NOMO-1 treated with DMSO at 0.1 percent for 48 hours (cell line): ENCODE measurements around the gene CAPG.
"Not testable (repeated sequence)": the region's sequence is repeated elsewhere in the genome, so short reads cannot be mapped to it uniquely, and the experiment has no call there.

ENCODE experiments used
- DNase-seq: peaks from one replicate; lab custom pipeline; 2025; ENCODE audit not compliant: unreplicated experiment; lab: John Stamatoyannopoulos, UW

The CAPG gene, protein sequence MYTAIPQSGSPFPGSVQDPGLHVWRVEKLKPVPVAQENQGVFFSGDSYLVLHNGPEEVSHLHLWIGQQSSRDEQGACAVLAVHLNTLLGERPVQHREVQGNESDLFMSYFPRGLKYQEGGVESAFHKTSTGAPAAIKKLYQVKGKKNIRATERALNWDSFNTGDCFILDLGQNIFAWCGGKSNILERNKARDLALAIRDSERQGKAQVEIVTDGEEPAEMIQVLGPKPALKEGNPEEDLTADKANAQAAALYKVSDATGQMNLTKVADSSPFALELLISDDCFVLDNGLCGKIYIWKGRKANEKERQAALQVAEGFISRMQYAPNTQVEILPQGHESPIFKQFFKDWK

DNA sequence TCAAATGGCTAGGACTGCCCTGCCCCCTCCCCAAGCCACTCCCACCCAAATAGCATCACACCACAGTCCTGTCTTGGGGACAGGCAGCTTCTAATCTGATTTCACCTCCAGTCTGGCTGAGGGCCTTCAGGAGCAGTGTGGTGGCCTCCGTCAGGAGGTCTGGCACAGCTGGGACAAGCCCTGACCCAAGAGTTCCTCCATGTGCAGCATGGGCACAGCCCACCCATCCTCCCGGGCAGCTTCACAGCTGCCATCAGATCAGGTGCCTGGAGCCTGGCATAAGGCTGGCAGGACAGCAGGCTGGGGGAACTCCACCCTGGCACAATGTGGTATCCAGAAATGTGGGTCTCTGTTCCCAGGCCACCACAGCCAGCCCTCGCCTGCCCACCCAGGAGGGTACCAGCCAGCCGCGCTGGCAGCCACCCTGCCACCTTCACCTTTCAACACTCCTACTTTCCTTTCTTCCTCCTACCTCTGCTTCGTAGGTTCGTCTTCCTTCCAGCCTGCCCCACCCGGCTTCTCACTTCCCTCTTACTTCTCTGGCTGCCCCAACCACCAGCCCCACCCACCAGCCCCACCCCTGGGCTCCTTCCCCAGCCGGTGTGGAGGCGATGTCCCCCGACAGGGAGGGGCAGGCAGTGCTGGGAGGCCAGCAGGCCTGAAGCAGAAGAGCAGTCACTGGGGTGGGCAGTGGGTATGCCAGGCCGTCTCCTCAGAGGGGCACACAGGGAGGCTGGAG, at the start of gene CAPG:
Gene CAPG, minus strand, starts transcription at position 522 of the 739 bp plus-strand sequence. CDS start 8,221 bp downstream, outside the sequence.
- peak; percentile 87 for DNase-seq

DNA sequence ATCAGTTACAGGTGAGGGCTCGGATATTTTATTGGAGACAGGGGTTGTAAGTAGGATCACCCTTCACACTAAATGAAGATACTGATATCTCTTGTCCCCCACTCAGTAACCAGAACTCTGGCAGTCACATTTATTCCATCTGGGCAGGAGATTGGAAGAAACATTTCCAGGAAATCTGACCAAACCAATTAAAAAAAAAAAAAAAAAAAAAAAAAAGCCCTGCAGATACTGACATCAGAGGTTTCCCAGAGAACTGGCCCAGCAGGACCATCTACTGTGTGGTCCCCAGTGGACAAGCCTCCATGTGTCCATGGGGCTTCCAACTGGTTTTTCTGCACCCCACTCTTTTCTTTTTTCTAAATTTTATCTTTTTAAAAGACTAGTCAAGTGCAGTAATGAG, 49.6 kb upstream of the CAPG start:
- DNase-seq = no peak

DNA sequence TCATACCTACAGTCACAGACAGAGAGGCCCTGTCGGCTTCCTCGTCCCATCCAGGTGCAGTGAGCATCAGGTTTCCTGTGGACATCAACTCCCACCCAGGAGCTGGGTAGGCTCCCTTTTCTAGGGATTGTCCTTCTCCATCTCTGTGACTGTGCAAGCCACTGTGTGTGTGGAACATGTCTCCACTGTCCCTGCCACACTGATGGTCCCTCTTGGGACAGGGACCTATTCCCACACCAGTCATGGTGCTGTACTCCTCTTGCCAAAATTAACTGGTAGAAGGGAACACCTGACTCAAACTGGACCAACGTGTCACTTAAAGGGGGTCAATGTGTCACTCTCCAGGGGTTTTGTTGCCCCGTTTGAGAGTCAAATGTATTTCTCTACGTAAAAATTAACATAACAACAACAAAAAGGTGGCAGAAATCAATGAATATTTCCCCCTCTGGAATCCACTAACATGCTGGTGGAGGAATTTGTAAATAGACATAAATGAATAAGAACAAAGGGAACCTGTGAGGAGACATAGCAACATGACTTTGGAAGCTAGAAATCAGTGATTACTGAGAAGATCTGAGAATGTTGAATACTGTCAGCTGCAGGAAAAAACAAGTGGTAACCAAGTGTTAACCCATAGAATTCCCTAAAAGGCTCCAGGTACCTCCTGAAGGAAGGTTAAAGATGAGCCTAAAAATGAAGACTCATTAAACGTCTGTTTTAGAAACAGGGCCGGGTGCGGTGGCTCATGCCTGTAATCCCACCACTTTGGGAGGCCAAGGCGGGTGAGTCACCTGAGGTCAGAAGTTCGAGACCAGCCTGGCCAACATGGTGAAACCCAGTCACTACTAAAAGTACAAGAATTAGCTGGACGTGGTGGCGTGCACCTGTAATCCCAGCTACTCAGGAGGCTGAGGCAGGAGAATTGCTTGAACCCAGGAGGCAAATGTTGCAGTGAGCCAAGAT, 48.7 kb upstream of the CAPG start:
- no peak for DNase-seq

DNA sequence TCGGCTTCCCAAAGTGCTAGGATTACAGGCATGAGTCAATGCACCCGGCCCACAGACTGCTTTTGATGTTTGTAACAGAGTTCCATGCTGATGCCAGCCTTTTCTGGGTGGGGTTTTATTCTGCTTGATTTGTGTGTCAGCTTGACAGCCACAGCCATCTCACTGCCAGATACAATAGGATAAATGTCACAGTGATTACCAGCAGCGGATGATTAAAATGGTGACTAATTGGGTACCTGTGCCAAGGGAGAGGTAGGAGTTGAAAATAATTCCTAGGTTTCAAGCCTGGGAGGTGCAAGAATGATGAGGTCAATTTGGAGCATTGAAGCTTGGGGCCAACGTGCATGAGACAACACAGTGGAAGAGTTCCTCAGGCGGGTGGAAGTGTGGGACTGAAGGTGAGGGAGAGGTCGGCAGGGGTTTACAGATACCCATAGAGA, 47.7 kb upstream of the CAPG start:
- no peak for DNase-seq

DNA sequence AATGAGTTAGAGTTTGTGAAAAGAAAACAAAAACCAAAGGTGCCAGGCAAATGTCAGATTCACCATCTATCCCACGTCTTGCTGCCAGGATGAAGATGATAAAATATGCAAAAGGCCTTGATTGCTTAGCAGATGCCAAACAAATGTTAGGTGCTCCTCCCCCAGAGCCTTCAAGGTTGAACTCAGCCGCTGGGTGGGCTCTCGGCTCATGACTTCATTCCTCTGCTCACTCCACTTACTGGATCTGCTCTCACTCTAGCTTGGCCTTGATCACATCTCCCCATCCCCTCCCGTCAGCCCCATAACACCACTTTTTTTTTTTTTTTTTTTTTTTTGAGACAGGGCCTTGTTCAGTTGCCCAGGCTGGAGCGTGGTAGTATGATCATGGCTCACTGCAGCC, 46.9 kb upstream of the CAPG start:
- DNase-seq = no peak

DNA sequence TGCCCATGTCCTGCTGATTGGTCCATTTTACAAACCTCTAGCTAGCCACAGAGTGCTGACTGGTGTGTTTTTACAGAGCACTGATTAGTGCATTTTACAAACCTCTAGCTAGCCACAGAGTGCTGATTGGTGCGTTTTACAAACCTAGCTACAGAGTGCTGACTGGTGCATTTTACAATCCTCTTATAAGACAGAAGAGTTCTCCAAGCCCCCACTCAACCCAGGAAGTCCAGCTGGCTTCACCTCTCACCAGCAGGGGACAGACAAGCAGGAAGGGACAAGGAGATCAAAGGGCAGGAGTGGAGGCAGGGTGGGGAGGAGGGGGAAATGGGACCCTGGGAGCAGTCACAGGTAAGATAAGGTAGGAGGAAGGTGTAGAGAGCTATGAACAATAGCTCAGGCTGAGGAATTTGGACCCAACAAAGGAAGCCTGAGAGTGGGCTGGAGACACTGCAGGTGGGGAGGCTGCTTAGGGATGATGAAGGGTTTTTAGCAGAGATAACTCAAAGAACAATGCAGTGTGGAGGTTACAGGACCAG, 45.5 kb upstream of the CAPG start:
- no peak for DNase-seq

DNA sequence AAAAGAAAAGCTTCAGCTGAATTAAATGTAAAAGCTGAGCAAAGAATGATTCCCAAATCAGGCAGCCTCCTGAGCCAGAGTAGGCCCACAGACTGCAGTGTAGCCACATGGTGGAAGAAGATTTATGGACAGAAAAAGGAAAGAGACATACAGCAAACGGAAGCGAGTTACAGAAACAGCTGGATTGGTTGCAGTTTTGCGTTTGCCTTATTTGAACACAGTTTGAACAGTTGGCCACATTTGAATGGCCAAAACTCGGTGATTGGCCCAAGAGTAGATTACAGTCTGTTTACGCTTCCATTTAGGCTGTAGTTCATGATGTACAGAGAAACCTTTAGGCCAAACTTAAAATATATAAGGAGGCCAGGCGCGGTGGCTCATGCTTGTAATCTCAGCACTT, 43.4 kb upstream of the CAPG start:
- peak; percentile 29 for DNase-seq

DNA sequence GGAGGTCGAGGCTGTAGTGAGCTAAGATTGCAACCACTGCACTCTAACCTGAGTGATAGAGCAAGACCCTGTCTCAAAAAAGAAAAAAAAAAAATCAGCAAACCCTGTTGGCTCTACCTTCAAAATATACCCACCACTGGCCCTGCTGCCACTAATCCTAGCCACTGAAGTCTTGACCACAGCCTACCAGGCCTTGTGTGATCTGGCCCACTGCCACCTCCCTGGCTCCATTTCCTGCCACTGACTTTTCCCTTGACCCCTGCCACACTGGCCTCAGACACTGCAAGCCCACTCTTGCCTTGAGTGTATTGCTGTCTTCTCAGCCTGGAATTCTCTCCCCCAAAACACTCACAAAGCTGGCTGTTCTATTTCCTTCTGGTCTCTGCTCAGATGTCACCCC, 42.1 kb upstream of the CAPG start:
- DNase-seq = no peak

DNA sequence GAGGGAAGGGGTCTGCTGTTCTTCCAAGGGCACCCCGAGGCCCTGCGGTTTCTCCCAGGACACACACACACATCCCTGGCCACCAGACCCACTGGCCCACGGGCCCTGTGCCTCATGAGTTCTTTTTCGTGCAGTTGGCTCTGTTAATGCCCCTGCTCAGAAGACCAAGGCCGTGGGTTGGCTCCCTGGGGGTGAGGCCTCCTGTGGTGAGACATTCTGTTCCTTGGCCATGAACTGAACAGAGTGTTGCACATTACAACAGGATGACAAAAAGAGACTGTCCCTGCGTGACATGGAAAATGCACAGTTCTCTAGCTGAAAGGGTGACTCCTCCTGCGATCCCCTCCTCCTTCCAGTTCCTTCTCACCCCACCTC, 39.0 kb upstream of the CAPG start:
- DNase-seq = no peak

DNA sequence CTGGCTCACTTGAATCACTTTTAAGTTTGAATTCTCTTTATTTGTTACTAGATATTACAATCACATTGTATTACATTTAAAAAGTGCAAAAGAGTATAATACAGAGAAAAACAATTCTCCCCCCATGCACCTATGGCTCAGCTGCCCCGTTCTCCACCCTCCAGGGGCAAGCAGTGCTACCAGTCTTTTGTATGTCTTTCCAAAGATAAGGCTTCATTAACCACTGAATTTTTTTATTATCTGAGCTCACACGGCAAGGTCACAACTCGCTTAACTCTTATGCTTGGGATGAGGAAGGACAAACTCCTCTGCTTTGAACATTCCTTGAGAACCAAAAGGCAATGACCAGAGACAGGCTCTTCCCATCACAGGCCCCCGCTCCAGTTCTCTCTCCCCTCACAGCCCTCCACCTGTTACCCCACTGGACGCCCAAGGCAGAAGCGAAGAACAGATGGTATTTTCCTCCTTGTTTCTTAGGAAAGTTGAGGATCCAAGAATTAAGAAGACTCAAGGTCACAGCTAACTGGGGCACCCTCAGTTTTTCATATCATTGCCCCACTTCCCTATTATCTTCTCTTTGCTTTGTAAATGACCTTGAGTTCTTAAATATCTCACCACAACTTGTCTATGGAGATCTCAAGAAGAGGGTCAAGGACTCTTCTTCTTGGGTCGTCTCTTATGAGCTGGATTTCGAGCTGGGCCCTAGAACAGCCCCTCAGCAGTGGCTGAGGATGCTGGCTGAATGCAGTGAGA, 38.5 kb upstream of the CAPG start:
- DNase-seq = no peak

DNA sequence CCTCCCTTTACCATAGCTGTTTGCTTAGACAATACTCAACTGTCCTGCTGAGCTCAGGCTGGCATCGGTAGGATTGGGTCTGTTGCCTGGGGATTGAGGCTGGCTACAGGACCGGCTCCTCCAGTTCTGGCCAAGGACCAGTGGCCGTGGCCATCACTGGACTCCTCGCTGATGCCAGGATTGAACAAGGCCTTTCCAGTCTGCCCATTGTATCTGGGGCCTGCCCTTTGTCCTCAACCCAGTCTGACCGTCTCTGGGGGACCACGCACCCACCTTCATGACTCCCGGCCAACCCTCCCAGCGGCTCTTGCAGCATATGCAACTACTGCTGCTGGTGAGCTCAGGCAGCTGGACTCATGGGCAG, 37.0 kb upstream of the CAPG start:
- no peak for DNase-seq

DNA sequence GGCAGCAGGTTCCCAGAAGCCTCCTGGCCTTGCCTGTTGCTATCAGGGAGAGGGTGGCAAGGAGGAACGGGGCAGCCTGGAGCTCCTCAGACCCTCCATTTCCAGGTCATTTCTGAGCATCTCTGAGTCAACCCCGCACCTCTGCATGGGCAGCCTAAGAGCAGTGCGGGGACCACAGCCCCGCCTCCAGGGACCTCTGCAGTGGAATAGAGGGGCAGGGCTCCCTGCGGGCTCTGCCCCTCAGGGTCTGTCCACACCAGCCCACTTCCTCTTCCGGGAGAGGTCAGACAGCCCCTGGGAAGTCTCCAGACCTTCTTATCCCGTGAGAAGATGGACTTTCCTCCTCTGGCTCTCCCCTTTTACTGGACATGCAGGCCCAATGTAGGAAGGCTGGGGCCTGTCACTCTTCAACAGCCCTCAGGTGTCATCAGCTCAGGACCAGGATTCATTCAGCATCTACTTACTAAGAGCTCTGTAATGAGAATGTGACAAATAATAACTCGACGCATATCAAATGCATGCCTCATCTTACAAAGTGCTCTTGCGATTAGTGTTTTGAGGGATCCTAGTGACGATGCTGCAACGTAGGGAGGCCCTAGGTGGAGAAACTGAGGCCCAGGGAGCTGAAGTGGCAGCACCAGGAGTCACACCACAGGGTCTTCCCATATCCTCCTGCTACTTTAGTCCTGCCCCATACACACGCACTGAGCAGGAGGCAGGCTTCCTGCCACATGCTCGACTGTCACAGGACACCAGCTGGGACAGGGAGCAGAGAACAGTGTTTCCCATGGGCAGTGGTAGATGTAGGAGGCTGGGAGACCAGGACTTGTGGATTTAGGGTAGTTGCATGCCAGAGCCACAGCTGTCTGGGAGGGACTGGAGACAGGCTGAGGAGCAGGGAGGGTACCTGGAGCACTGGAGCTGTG, 36.4 kb upstream of the CAPG start:
- DNase-seq = no peak

DNA sequence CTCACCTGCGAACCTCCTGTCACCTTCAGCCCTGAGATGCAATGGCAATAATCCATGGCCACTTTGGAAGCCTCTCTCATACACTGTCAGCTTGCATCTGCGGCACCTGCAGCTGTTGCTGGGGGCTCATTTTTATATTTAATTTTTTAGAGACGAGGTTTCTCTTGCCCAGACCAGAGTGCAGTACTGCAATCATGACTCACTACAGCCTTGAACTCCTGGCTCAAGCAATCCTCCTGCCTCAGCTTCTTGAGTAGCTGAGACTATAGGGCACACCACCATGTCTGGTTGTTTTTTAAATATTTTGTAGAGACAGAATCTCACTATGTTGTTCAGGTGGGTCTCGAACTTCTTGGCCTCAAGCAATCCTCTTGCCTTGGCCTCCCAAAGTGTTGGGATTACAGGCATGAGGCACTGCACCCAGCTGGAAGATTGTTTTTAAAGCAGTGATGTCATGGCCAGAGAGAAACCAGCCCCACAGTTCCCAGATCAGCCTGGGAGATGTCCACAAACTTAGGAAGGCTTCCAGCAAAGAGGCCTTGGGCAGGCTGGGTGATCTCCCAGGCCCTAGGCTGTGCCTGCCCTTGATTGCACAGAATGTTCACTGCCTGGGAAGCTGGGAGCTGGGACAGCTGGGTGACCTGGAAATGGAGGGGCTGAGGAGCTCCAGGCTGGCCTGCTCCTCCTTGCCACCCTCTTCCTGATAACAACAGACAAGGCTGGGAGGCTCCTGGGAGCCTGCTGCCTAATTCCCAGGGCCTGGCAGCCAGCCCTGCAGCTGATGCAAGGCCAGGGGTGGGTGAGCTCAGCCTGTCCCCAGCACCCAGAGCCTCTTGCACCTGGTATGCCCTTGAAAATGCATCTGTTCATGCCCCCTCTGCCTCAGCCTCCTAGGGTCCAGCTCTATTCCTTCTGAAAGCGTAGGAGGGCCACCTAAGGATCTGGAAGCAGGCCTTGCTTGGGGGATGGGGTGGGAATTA, 35.4 kb upstream of the CAPG start:
- no peak for DNase-seq

DNA sequence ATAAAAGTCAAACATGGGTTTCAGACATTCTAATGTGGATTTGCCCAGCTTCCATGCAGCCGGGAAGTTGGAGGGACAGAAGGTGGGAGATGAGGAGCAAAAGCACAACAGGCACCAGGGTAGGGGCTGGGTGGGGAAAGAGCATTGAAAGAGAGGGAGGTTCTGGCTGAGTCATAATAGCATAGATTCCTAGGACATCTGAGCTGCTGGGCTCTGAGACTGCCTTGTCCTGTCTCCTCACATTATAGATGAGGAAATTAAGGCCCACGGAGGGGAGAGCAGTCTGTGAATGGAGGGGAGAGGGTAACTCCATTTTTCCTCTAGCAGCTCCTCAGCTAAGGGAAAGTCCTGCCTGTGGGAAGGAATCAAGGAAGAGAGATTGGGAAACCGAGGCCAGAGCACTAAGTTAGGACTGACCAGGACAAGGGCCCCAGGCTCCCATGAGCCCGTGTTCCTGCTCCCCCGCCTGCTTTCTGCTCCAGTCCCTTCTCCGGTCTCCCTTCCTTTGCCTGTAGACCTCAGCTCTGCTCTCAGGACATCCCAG, 34.5 kb upstream of the CAPG start:
- DNase-seq = no peak

DNA sequence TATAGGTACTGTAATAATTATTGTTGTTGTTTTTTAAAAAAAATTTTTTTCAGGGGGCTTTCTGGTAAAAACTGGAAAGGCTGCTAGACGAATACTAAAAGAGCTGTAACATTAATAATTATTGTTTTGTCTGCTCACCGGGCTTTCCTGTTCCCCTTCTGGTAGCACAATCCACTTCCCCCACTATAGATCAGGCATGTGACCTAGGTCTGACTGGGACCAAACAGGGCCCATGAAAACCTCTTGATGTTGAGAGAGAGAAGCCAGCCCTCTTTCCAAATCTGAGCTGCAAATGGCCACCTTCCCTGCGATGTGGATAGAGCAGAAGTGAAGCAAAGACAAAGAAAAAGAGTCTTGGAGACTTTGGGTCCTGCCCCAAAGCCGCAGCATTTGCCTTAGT, 31.7 kb upstream of the CAPG start:
- no peak for DNase-seq

DNA sequence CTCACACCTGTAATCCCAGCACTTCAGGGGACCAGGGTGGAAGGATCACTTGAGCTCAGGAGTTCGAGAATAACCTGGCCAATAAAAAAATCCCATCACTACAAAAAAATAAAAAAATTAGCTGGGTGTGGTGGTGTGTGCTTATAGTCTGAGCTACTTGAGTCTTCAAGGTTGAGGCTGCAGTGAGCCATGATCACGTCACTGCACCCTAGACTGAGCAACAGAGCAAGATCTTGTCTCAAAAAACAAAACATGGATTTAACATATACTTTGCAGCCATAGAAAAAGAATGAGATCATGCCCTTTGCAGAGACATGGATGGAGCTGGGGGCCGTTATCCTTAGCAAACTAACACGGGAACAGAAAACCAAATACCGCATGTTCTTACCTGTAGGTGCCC, 30.6 kb upstream of the CAPG start:
- DNase-seq = no peak

DNA sequence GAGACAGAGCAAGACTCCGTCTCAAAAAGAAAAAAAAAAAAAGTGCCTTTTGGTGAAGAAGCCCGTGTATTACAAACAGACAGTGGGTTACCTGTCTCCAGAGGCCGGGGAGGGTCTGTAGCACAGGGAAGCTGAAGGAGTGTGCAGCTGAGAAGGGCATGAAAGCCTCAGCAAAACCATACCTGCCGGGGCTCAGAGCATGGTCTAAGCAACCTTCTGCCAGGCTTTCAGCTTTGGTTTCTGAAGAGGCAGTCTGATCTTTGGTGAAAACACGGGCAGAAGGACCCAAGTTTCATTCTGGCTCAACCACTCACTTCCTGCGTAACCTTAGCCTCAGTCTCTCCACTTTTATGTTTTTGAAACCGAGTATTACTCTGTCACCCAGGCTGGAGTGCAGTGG, 29.8 kb upstream of the CAPG start:
- DNase-seq = no peak

DNA sequence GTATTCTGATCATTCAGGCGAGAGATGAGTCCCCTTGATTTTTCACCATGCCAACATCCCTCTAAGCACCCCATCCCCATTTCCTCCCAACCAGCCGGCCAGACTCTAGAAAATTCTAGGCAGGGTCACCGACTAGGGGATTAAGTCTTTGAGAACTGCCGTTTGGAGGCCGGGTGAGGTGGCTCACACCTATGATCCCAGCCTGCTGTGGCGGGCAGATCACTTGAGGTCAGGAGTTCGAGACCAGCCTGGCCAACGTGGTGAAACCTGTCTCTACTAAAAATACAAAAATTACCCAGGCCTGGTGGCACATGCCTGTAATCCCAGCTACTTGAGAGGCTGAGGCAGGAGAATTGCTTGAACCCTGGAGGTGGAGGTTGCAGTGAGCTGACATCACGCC, 29.4 kb upstream of the CAPG start:
- not testable (repeated sequence) for DNase-seq
